ENCODE measurements around the gene KCNIP3.

KCNIP3 gene

GRCh38 chr2:95282458-95282857 lies 14.7 kb upstream of the KCNIP3 start:
- Histone ChIP-seq H3K4me3 (ENCODE audit: low read depth in 1 of 2, low read length in 2 of 2) (no peak overlapping the region), H3K27me3 (ENCODE audit: insufficient read depth, low read length, poor library complexity) (no peaks in the 10 kb centered on the region), H3K27ac (ENCODE audit: low read length) (no peak overlapping the region), H3K9ac (ENCODE audit: low read depth, low read length) (no peak overlapping the region), H3K4me2 (ENCODE audit: insufficient read depth, low read length) (no peak overlapping the region), H3K9me3 (ENCODE audit: insufficient read depth, low read length, severe bottlenecking) (no peaks in the 10 kb centered on the region), H2AFZ (ENCODE audit: low read depth, low read length) (no peak overlapping the region), H3K79me2 (ENCODE audit: insufficient read depth, low read length) (no peaks in the 10 kb centered on the region), H3K4me1 (ENCODE audit: insufficient read depth, low read length) (no peaks in the 10 kb centered on the region), H4K20me1 (ENCODE audit: insufficient read depth, low read length) (peaks cover 3% of the 10 kb centered on the region; the same call in 1 of the 2 replicates), H3K36me3 (ENCODE audit: insufficient read depth, low read length) (no peaks in the 10 kb centered on the region)
- TF ChIP-seq, protein P1, sequence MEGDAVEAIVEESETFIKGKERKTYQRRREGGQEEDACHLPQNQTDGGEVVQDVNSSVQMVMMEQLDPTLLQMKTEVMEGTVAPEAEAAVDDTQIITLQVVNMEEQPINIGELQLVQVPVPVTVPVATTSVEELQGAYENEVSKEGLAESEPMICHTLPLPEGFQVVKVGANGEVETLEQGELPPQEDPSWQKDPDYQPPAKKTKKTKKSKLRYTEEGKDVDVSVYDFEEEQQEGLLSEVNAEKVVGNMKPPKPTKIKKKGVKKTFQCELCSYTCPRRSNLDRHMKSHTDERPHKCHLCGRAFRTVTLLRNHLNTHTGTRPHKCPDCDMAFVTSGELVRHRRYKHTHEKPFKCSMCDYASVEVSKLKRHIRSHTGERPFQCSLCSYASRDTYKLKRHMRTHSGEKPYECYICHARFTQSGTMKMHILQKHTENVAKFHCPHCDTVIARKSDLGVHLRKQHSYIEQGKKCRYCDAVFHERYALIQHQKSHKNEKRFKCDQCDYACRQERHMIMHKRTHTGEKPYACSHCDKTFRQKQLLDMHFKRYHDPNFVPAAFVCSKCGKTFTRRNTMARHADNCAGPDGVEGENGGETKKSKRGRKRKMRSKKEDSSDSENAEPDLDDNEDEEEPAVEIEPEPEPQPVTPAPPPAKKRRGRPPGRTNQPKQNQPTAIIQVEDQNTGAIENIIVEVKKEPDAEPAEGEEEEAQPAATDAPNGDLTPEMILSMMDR (IDR thresholded peaks at IDR 0.05; ENCODE audit: borderline replicate concordance, extremely low read depth, low read length, poor library complexity, severe bottlenecking), result no peak
- no peak for TF ChIP-seq EZH2 (IDR thresholded peaks at IDR 0.05; ENCODE audit: borderline replicate concordance, low read depth, low read length, severe bottlenecking)
- ATAC-seq (ENCODE audit: insufficient read depth, low read depth) (no peak), DNase-seq (no peak)

- H4K20me1 ChIP-seq (ENCODE audit: insufficient read depth, low read length), result peaks cover 3% of the 10 kb centered on the region; the same call in 1 of the 2 replicates
- ATAC-seq (ENCODE audit: insufficient read depth, low read depth) (no peak), DNase-seq (no peak)
- no peaks in the 10 kb centered on the region for H3K9me3 ChIP-seq (ENCODE audit: insufficient read depth, low read length, severe bottlenecking)
- H3K4me3 ChIP-seq (ENCODE audit: low read depth in 1 of 2, low read length in 2 of 2), result no peak overlapping the region
- H3K4me1 ChIP-seq (ENCODE audit: insufficient read depth, low read length), result no peaks in the 10 kb centered on the region
- H3K27me3 ChIP-seq (ENCODE audit: insufficient read depth, low read length, poor library complexity), result no peaks in the 10 kb centered on the region
- H3K9ac ChIP-seq (ENCODE audit: low read depth, low read length), result no peak overlapping the region
- no peaks in the 10 kb centered on the region for H3K79me2 ChIP-seq (ENCODE audit: insufficient read depth, low read length)
- no peak for TF ChIP-seq EZH2 (IDR thresholded peaks at IDR 0.05; ENCODE audit: borderline replicate concordance, low read depth, low read length, severe bottlenecking)
- TF ChIP-seq, protein P1 (IDR thresholded peaks at IDR 0.05; ENCODE audit: borderline replicate concordance, extremely low read depth, low read length, poor library complexity, severe bottlenecking), result no peak
- H3K27ac ChIP-seq (ENCODE audit: low read length), result no peak overlapping the region
- H3K4me2 ChIP-seq (ENCODE audit: insufficient read depth, low read length), result no peak overlapping the region
- H3K36me3 ChIP-seq (ENCODE audit: insufficient read depth, low read length), result no peaks in the 10 kb centered on the region
- H2AFZ ChIP-seq (ENCODE audit: low read depth, low read length), result no peak overlapping the region
Measured at GRCh38 chr2:95283562-95283961, 13.6 kb upstream of the KCNIP3 start.

- Histone ChIP-seq H3K4me3 (ENCODE audit: low read depth in 1 of 2, low read length in 2 of 2) (no peak overlapping the region), H3K4me1 (ENCODE audit: insufficient read depth, low read length) (no peaks in the 10 kb centered on the region), H3K9ac (ENCODE audit: low read depth, low read length) (no peak overlapping the region), H3K27ac (ENCODE audit: low read length) (no peak overlapping the region), H2AFZ (ENCODE audit: low read depth, low read length) (no peak overlapping the region), H3K4me2 (ENCODE audit: insufficient read depth, low read length) (no peak overlapping the region), H4K20me1 (ENCODE audit: insufficient read depth, low read length) (peaks cover 3% of the 10 kb centered on the region; the same call in 1 of the 2 replicates), H3K79me2 (ENCODE audit: insufficient read depth, low read length) (no peaks in the 10 kb centered on the region), H3K36me3 (ENCODE audit: insufficient read depth, low read length) (no peaks in the 10 kb centered on the region), H3K9me3 (ENCODE audit: insufficient read depth, low read length, severe bottlenecking) (no peaks in the 10 kb centered on the region), H3K27me3 (ENCODE audit: insufficient read depth, low read length, poor library complexity) (no peaks in the 10 kb centered on the region)
- DNase-seq, result no peak
- no peak for TF ChIP-seq EZH2 (IDR thresholded peaks at IDR 0.05; ENCODE audit: borderline replicate concordance, low read depth, low read length, severe bottlenecking)
- TF ChIP-seq, protein P1 (IDR thresholded peaks at IDR 0.05; ENCODE audit: borderline replicate concordance, extremely low read depth, low read length, poor library complexity, severe bottlenecking), result no peak
- no peak for ATAC-seq (ENCODE audit: insufficient read depth, low read depth)
Measured at GRCh38 chr2:95284886-95285541, 12.1 kb upstream of the KCNIP3 start.
